Gastrocnemius medialis (tissue), 4 donors: ENCODE data around the gene LZTFL1.

Experiments
- POLR2A ChIP-seq, 2 donors: fragments of 450-650 bp; IDR thresholded peaks; one replicate each; pipeline ENCODE4 v1.6.1; 2017; ENCODE audit warnings: antibody characterized with exemption in 2 of 2, mild to moderate bottlenecking in 2 of 2, moderate library complexity in 2 of 2
- TF ChIP-seq, protein P1 (sequence below), 5 experiments: fragments of 450-650 bp in 3 of 5; fragments of 200-600 bp in 2 of 5; sonication (generic) in 2 of 5; IDR thresholded peaks in 4 of 5; conservative IDR thresholded peaks in 1 of 5; 1 replicate in 4 of 5; 2 replicates in 1 of 5; pipeline ENCODE4 v1.5.1; 2016 to 2019; ENCODE audit warnings: antibody characterized with exemption in 5 of 5, mild to moderate bottlenecking in 3 of 5, moderate library complexity in 3 of 5

DNA sequence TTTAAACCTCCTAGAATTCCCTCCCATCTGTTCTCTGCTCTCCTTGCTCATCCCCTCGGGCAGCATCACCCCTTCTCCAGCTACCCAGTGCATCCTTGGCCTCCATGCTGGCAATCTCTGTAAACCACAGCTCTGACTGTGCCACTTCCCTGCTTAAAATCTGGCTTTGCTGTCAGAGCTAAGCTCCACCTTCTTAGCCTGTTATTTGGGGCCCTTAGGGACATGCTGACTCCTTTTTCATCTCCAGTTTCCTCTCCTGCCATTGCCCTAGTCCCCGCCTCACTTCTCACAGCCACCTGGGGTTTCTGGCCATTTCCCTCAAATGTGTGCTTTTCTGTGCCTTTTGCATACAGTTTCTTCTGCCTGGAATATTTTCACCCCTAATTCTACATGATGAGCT, 51.3 kb downstream of the LZTFL1 start:
- TF ChIP-seq, protein P1, sequence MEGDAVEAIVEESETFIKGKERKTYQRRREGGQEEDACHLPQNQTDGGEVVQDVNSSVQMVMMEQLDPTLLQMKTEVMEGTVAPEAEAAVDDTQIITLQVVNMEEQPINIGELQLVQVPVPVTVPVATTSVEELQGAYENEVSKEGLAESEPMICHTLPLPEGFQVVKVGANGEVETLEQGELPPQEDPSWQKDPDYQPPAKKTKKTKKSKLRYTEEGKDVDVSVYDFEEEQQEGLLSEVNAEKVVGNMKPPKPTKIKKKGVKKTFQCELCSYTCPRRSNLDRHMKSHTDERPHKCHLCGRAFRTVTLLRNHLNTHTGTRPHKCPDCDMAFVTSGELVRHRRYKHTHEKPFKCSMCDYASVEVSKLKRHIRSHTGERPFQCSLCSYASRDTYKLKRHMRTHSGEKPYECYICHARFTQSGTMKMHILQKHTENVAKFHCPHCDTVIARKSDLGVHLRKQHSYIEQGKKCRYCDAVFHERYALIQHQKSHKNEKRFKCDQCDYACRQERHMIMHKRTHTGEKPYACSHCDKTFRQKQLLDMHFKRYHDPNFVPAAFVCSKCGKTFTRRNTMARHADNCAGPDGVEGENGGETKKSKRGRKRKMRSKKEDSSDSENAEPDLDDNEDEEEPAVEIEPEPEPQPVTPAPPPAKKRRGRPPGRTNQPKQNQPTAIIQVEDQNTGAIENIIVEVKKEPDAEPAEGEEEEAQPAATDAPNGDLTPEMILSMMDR (IDR thresholded peaks at IDR 0.05 in 4 of 5, conservative IDR thresholded peaks at IDR 0.05 in 1 of 5) = no peak
- no peak for TF ChIP-seq POLR2A (IDR thresholded peaks at IDR 0.05)
